Measurements from ENCODE around the gene PLXNB2.

PLXNB2 gene

DNA sequence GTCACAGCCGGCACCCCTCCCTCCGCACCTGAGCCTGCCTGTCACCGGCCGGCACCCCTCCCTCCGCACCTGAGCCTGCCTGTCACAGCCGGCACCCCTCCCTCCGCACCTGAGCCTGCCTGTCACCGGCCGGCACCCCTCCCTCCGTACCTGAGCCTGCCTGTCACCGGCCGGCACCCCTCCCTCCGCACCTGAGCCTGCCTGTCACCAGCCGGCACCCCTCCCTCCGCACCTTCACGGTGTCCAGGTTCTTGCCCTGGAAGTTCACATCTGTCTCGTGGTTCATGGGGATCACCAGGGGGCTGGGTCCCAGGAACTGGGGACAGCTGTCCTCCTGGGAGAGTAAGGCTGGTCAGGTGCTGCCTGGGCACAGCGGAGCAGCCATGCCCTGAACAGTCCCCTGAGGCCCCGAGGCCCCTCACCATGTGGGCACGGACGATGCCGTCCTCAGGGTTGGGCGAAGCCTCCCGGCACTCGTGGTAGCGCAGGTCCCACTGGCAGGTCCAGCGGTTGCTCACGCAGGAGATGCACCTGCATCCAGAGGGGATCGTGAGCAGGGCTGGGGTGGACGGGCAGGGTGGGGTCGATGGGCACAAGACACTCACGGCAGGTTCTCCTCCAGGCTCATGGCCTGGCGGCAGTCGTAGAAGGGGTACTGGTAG is 21.7 kb downstream of the PLXNB2 start:
- Histone ChIP-seq H3K79me2 (ENCODE audit: control insufficient read depth, insufficient read depth, low read length, unreplicated experiment) (peaks cover 9% of the 10 kb centered on the region), H3K36me3 (ENCODE audit: insufficient read depth, low read length) (peaks cover 6% of the 10 kb centered on the region; the same call in 1 of the 2 replicates), H2AFZ (ENCODE audit: low read length, unreplicated experiment) (no peak overlapping the region), H3K4me1 (ENCODE audit: control insufficient read depth, insufficient read depth, low read length, unreplicated experiment) (peaks cover 10% of the 10 kb centered on the region), H3K27me3 (ENCODE audit: insufficient read depth, low read length) (no peaks in the 10 kb centered on the region), H3K27ac (ENCODE audit: low read depth, low read length) (no peak overlapping the region), H3K4me3 (ENCODE audit: low read depth, low read length) (no peak overlapping the region)

DNA sequence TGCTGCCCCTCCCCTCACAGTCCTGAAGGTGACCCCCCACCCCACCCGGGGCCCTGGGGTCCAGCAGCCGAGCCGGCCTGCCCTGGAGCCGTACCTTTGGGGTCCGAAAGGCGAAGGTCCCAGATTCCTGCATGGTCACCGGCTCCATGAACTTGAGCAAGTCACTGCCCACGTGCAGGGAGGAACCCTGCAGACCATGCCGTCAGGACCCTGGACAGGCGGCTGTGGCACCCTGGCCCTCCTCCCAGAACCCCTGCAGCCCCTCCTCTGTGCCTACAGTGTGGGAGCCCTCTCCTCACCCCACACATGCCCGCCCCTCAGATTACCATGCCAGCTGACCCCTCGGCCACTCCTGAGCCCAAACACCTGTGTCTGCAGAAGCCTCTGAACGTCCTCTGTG is 23.0 kb downstream of the PLXNB2 start:
- no peak overlapping the region for H2AFZ ChIP-seq (ENCODE audit: low read length, unreplicated experiment)
- peaks cover 6% of the 10 kb centered on the region; the same call in 1 of the 2 replicates for H3K36me3 ChIP-seq (ENCODE audit: insufficient read depth, low read length)
- no peak overlapping the region for H3K4me3 ChIP-seq (ENCODE audit: low read depth, low read length)
- peaks cover 5% of the 10 kb centered on the region for H3K79me2 ChIP-seq (ENCODE audit: control insufficient read depth, insufficient read depth, low read length, unreplicated experiment)
- no peak overlapping the region for H3K27ac ChIP-seq (ENCODE audit: low read depth, low read length)
- H3K4me1 ChIP-seq (ENCODE audit: control insufficient read depth, insufficient read depth, low read length, unreplicated experiment), result peaks cover 10% of the 10 kb centered on the region
- no peaks in the 10 kb centered on the region for H3K27me3 ChIP-seq (ENCODE audit: insufficient read depth, low read length)

DNA sequence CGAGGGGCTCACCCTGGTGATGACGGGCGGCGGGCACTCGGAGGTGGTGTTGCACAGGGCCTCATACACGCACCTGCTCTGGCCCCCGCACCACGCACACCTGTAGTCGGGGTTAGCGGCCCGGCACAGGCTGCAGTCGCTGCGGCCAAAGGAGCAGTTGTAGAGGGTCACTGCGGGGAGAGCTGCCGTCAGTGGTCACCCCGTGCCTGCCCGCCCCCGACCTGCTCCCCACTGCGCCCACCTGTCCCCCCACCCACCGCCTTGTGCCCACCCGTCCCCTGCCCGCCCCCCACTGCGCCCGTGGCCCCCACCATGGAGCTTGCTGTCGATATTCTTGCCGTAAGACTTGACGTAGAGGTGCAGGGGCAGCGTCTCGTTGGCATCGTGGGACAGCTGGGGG is 23.6 kb downstream of the PLXNB2 start:
- H3K4me3 ChIP-seq (ENCODE audit: low read depth, low read length), result no peak overlapping the region
- H3K27me3 ChIP-seq (ENCODE audit: insufficient read depth, low read length), result no peaks in the 10 kb centered on the region
- H2AFZ ChIP-seq (ENCODE audit: low read length, unreplicated experiment), result no peak overlapping the region
- peaks cover 5% of the 10 kb centered on the region for H3K79me2 ChIP-seq (ENCODE audit: control insufficient read depth, insufficient read depth, low read length, unreplicated experiment)
- no peak overlapping the region for H3K27ac ChIP-seq (ENCODE audit: low read depth, low read length)
- H3K36me3 ChIP-seq (ENCODE audit: insufficient read depth, low read length), result peaks cover 6% of the 10 kb centered on the region; the same call in 1 of the 2 replicates
- H3K4me1 ChIP-seq (ENCODE audit: control insufficient read depth, insufficient read depth, low read length, unreplicated experiment), result peaks cover 10% of the 10 kb centered on the region

DNA sequence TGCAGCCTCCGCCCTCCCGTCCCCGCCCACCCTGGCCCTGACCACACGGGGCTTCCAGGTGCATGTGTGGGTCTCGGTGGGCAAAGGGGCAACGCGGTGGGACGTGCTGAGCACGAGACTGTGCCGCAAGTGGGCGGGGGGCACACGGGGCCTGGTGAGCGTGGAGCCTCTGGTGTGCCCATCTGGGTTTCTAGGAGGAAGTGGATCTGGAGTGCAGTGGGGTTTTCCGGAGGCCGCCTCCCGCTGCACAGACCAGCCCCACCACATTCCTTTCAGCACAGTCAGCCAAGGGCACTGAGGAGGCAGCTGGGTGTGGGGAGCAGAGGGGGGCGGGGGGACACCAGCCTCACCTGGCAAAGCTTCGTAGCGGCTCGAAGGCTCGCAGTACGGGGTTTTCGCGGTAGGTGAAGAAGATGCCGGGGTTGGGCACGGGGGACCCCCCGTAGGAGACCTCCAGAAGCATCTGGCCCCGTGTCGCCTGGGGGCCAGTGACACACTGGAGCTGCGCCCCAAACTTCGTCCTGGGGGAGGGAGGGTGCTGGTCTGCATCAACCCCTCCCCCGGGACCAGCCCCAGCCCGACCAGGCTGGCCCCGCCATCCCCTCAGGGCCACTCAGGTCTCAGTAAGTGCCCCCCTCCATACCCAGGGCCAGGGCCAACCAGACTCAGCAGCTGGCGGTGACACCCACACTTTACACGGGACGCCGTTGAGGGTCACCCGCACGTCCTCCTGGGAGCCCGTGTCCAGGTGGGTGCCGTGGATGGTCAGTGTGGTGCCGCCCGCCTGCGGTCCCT is 24.9 kb downstream of the PLXNB2 start:
- H3K27me3 ChIP-seq (ENCODE audit: insufficient read depth, low read length), result no peaks in the 10 kb centered on the region
- H3K4me3 ChIP-seq (ENCODE audit: low read depth, low read length), result no peak overlapping the region
- peaks cover 6% of the 10 kb centered on the region; the same call in 1 of the 2 replicates for H3K36me3 ChIP-seq (ENCODE audit: insufficient read depth, low read length)
- H3K27ac ChIP-seq (ENCODE audit: low read depth, low read length), result no peak overlapping the region
- H2AFZ ChIP-seq (ENCODE audit: low read length, unreplicated experiment), result no peak overlapping the region
- H3K4me1 ChIP-seq (ENCODE audit: control insufficient read depth, insufficient read depth, low read length, unreplicated experiment), result peaks cover 10% of the 10 kb centered on the region
- no peaks in the 10 kb centered on the region for H3K79me2 ChIP-seq (ENCODE audit: control insufficient read depth, insufficient read depth, low read length, unreplicated experiment)

DNA sequence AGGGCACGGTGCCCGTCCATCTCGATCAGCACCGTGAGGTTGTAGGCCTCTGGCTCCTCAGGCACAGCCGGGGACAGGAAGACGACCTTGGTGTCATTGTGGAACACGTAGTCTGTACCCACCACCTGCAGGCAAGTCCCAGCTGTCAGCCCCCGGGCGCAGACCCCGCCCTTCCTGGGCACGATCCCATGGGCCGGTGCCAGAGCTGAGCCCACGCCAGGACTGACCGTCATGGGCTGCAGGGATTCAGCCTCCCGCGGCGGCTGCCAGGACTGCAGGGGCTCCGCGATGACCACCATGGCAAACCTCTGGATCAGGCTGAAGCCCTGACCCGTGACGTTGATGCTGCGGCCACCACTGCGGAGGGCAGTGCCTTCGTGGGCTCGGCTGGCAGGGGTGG is 25.5 kb downstream of the PLXNB2 start:
- Histone ChIP-seq H3K79me2 (ENCODE audit: control insufficient read depth, insufficient read depth, low read length, unreplicated experiment) (no peaks in the 10 kb centered on the region), H3K27ac (ENCODE audit: low read depth, low read length) (no peak overlapping the region), H2AFZ (ENCODE audit: low read length, unreplicated experiment) (no peak overlapping the region), H3K27me3 (ENCODE audit: insufficient read depth, low read length) (no peaks in the 10 kb centered on the region), H3K4me1 (ENCODE audit: control insufficient read depth, insufficient read depth, low read length, unreplicated experiment) (peaks cover 10% of the 10 kb centered on the region), H3K36me3 (ENCODE audit: insufficient read depth, low read length) (peaks cover 9% of the 10 kb centered on the region; the same call in 1 of the 2 replicates), H3K4me3 (ENCODE audit: low read depth, low read length) (no peak overlapping the region)

DNA sequence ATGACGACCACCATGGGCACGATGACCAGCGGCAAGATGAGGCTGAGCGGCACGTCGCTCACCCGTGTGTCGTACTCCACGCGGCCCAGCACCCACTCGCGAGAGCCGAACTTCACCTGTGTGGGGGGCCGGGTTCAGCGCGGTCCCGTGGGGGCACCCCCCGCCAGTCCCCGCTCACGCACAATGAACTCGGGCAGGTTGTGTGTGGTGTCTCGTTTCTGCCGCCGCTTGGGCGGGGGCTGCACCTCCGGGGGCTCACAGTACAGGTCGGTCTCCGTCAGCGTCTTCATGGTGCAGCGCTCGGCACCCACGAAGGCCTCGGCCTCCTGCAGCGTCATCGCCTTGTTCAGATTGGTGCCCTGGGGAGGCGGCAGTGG is 26.1 kb downstream of the PLXNB2 start:
- Histone ChIP-seq H3K79me2 (ENCODE audit: control insufficient read depth, insufficient read depth, low read length, unreplicated experiment) (no peaks in the 10 kb centered on the region), H3K4me3 (ENCODE audit: low read depth, low read length) (no peak overlapping the region), H3K4me1 (ENCODE audit: control insufficient read depth, insufficient read depth, low read length, unreplicated experiment) (peaks cover 10% of the 10 kb centered on the region), H3K27me3 (ENCODE audit: insufficient read depth, low read length) (no peaks in the 10 kb centered on the region), H2AFZ (ENCODE audit: low read length, unreplicated experiment) (no peak overlapping the region), H3K27ac (ENCODE audit: low read depth, low read length) (no peak overlapping the region), H3K36me3 (ENCODE audit: insufficient read depth, low read length) (peaks cover 9% of the 10 kb centered on the region; the same call in 1 of the 2 replicates)

DNA sequence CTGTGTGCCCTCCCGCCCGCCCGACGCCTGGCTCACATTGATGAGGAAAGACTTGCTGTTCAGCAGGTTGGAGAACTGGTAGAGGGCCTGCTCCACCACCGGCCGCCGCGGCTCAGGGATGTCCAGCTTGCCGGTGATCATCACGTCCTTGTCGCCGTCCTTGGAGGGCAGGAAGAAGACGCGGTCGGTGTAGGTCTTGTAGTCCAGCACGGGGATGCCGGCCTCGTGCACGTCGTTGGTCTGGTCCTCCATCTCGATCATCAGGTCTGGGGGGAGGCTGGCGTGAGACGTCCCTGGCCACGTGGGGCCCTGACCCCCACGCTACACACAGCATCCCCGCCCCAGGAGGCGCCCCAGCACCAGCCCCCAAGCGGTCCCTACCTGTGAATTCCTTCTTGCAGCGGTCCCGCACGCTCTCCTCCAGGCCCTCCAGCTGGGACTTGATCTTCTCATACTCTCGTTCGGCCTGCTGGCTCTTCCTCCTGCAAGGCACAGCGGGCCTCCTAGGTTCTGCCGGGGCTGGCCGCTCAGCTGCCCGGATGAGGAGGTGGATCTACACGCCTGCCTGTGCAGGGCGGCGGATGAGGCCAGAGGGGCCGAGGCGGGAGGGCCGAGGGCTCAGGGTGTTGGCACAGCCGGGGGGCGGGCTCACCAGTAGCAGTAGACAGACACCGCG is 26.6 kb downstream of the PLXNB2 start:
- no peak overlapping the region for H3K27ac ChIP-seq (ENCODE audit: low read depth, low read length)
- H3K4me1 ChIP-seq (ENCODE audit: control insufficient read depth, insufficient read depth, low read length, unreplicated experiment), result peaks cover 10% of the 10 kb centered on the region
- H3K4me3 ChIP-seq (ENCODE audit: low read depth, low read length), result no peak overlapping the region
- no peaks in the 10 kb centered on the region for H3K27me3 ChIP-seq (ENCODE audit: insufficient read depth, low read length)
- H3K36me3 ChIP-seq (ENCODE audit: insufficient read depth, low read length), result peaks cover 9% of the 10 kb centered on the region; the same call in 1 of the 2 replicates
- H2AFZ ChIP-seq (ENCODE audit: low read length, unreplicated experiment), result no peak overlapping the region
- H3K79me2 ChIP-seq (ENCODE audit: control insufficient read depth, insufficient read depth, low read length, unreplicated experiment), result no peaks in the 10 kb centered on the region

DNA sequence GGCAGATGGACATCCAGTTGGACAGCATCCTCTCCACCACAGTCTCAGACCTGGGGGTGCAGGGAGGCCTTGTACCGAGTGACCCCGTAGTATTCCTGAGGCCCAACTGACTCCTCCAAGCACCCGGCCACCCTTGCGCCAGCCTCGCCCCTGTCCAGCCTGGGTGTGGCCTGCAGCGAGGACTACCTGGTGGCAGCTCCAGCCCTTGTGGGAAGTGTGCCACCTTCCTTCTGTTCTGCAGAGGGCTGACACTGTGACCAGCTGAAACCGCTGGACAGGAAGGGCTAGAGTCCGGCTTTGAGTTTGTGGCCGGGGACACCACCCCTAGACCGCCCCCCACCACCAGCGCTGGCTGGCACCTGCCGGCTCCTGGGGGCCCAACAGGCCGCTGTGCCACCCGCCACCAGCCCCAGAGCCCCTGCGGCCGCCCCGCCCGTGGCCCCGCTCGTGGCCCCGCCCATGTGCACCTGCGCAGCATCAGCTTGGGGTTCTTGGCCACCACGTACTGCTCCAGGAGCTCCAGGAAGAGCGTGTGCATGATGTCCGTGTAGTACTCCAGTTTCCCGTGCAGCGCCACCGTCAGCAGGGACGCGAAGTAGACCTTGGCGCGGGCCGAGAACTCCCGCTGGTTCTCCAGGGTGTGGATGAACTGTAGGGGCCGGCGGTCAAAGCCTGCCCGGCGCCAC is 27.3 kb downstream of the PLXNB2 start:
- Histone ChIP-seq H3K4me1 (ENCODE audit: control insufficient read depth, insufficient read depth, low read length, unreplicated experiment) (peaks cover 10% of the 10 kb centered on the region), H3K4me3 (ENCODE audit: low read depth, low read length) (no peak overlapping the region), H3K36me3 (ENCODE audit: insufficient read depth, low read length) (peaks cover 9% of the 10 kb centered on the region; the same call in 1 of the 2 replicates), H3K27me3 (ENCODE audit: insufficient read depth, low read length) (no peaks in the 10 kb centered on the region), H3K79me2 (ENCODE audit: control insufficient read depth, insufficient read depth, low read length, unreplicated experiment) (no peaks in the 10 kb centered on the region), H3K27ac (ENCODE audit: low read depth, low read length) (no peak overlapping the region), H2AFZ (ENCODE audit: low read length, unreplicated experiment) (no peak overlapping the region)

DNA sequence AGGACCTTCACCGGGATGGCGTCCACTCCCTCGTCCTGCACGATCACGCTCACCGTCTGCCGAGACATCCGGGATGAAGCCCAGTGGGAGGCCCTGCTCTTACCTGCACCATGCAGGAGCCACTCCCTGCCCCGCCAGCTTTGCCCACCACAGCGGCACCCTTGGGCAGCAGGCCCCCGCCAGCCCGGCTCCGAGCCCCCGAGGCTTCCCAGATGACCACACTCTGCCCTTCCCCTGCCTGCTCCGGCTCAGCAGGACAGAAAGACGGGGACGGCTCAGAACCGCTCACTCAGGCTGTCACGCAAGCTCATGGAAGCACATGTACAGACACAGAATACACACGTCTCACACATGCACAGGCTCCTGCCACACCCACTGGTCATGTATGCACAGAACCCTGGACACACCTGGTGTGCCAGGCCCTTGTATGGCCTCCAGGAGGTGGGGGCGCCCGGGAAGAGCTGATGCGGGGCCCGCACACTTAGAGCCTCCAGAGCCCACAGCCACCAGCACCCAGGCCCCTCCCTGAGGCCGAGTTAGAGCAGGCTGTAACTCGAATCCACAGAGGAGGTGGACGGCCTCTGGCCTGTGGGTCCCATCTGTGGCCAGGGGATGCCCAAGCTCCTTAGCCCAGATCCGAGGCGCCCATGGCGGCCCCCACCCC is 28.4 kb downstream of the PLXNB2 start:
- Histone ChIP-seq H3K36me3 (ENCODE audit: insufficient read depth, low read length) (peaks cover 9% of the 10 kb centered on the region; the same call in 1 of the 2 replicates), H3K27ac (ENCODE audit: low read depth, low read length) (no peak overlapping the region), H3K4me3 (ENCODE audit: low read depth, low read length) (no peak overlapping the region), H3K4me1 (ENCODE audit: control insufficient read depth, insufficient read depth, low read length, unreplicated experiment) (peaks cover 10% of the 10 kb centered on the region), H3K27me3 (ENCODE audit: insufficient read depth, low read length) (no peaks in the 10 kb centered on the region), H3K79me2 (ENCODE audit: control insufficient read depth, insufficient read depth, low read length, unreplicated experiment) (no peaks in the 10 kb centered on the region), H2AFZ (ENCODE audit: low read length, unreplicated experiment) (no peak overlapping the region)

DNA sequence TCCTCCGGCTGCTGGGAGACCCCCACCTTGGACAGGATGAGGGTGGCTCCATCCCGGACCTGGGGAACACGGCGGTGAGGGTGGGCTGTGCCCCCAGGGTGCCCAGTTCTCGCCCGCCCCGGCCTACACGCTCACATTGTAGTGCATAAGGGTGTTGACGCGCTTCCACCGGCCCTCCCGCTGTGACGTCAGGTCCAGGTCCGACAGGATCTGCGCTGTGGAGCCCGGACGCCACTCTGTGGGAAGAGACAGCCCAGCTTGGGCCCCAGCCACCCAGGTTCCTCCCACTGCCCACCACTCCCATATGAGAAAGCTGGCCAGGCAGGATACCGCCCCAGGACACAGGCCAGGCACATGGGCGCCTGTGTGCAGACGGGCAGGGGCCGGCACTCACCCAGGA is 29.0 kb downstream of the PLXNB2 start:
- H2AFZ ChIP-seq (ENCODE audit: low read length, unreplicated experiment), result no peak overlapping the region
- no peaks in the 10 kb centered on the region for H3K79me2 ChIP-seq (ENCODE audit: control insufficient read depth, insufficient read depth, low read length, unreplicated experiment)
- H3K27ac ChIP-seq (ENCODE audit: low read depth, low read length), result no peak overlapping the region
- H3K4me3 ChIP-seq (ENCODE audit: low read depth, low read length), result no peak overlapping the region
- H3K27me3 ChIP-seq (ENCODE audit: insufficient read depth, low read length), result no peaks in the 10 kb centered on the region
- H3K36me3 ChIP-seq (ENCODE audit: insufficient read depth, low read length), result peaks cover 9% of the 10 kb centered on the region; the same call in 1 of the 2 replicates
- H3K4me1 ChIP-seq (ENCODE audit: control insufficient read depth, insufficient read depth, low read length, unreplicated experiment), result peaks cover 10% of the 10 kb centered on the region

All from ACC112 (cell line).